22Rv1 (cell line): ENCODE results near the gene SNHG17.

ENCODE experiments used
- CTCF ChIP-seq: fragments of 450-650 bp; IDR thresholded peaks from 2 replicates; pipeline ENCODE4 v1.5.1; 2017; ENCODE audit warnings: mild to moderate bottlenecking
- ZFX ChIP-seq: fragments of 450-650 bp; IDR thresholded peaks from 2 replicates; pipeline ENCODE4 v1.6.1; 2017; ENCODE audit warnings: antibody characterized with exemption, borderline replicate concordance

- TF ChIP-seq CTCF, result no peak
- TF ChIP-seq ZFX, result no peak
Measured at GRCh38 chr20:38471245-38471644, 36.1 kb upstream of the SNHG17 start.
